ENCODE data around the gene MAGT1.

Gene MAGT1

GRCh38 chrX:77793946-77794345, 101.3 kb downstream of the MAGT1 start:
- H3K4me2 ChIP-seq, result no peak overlapping the region
- no peaks in the 10 kb centered on the region for H3K79me2 ChIP-seq (ENCODE audit: insufficient read depth, low read depth)
- no peaks in the 10 kb centered on the region for H4K20me1 ChIP-seq (ENCODE audit: insufficient read depth)
- no peak overlapping the region for H2AFZ ChIP-seq (ENCODE audit: low read depth)
- no peak for TF ChIP-seq CTCF (conservative IDR thresholded peaks at IDR 0.05; ENCODE audit: low read depth, low read length)
- no peak overlapping the region for H3K9ac ChIP-seq
- no peak overlapping the region for H3K27ac ChIP-seq
- no peaks in the 10 kb centered on the region for H3K4me1 ChIP-seq (ENCODE audit: low read depth, poor library complexity, severe bottlenecking)
- H3K36me3 ChIP-seq (ENCODE audit: insufficient read depth), result no peaks in the 10 kb centered on the region
- no peaks in the 10 kb centered on the region for H3K27me3 ChIP-seq (ENCODE audit: insufficient read depth, low read depth)
- no peak overlapping the region for H3K4me3 ChIP-seq (IDR thresholded peaks at IDR 0.05; ENCODE audit: insufficient read depth, low read depth, low read length)

- Histone ChIP-seq H4K20me1 (ENCODE audit: insufficient read depth) (no peaks in the 10 kb centered on the region), H3K4me2 (no peak overlapping the region), H3K4me3 (IDR thresholded peaks at IDR 0.05; ENCODE audit: insufficient read depth, low read depth, low read length) (no peak overlapping the region), H3K79me2 (ENCODE audit: insufficient read depth, low read depth) (peaks cover 30% of the 10 kb centered on the region), H3K4me1 (ENCODE audit: low read depth, poor library complexity, severe bottlenecking) (peaks cover 27% of the 10 kb centered on the region), H3K27me3 (ENCODE audit: insufficient read depth, low read depth) (no peaks in the 10 kb centered on the region), H3K27ac (no peak overlapping the region), H2AFZ (ENCODE audit: low read depth) (no peak overlapping the region), H3K36me3 (ENCODE audit: insufficient read depth) (no peaks in the 10 kb centered on the region), H3K9ac (no peak overlapping the region)
- no peak for TF ChIP-seq CTCF (conservative IDR thresholded peaks at IDR 0.05; ENCODE audit: low read depth, low read length)
Observed at GRCh38 chrX:77788050-77788449, 107.2 kb downstream of the MAGT1 start.

- peaks cover 47% of the 10 kb centered on the region for H3K79me2 ChIP-seq (ENCODE audit: insufficient read depth, low read depth)
- no peaks in the 10 kb centered on the region for H4K20me1 ChIP-seq (ENCODE audit: insufficient read depth)
- H3K36me3 ChIP-seq (ENCODE audit: insufficient read depth), result no peaks in the 10 kb centered on the region
- H2AFZ ChIP-seq (ENCODE audit: low read depth), result peak overlapping the region; percentile 68
- H3K4me2 ChIP-seq, result peak overlapping the region; percentile 70
- H3K27me3 ChIP-seq (ENCODE audit: insufficient read depth, low read depth), result no peaks in the 10 kb centered on the region
- peak overlapping the region; percentile 100 for H3K27ac ChIP-seq
- H3K4me1 ChIP-seq (ENCODE audit: low read depth, poor library complexity, severe bottlenecking), result peaks cover 37% of the 10 kb centered on the region
- no peak for TF ChIP-seq CTCF (conservative IDR thresholded peaks at IDR 0.05; ENCODE audit: low read depth, low read length)
- H3K4me3 ChIP-seq (IDR thresholded peaks at IDR 0.05; ENCODE audit: insufficient read depth, low read depth, low read length), result no peak overlapping the region
- peak overlapping the region; percentile 100 for H3K9ac ChIP-seq
Observed at GRCh38 chrX:77786365-77786680, 108.9 kb downstream of the MAGT1 start.

- Histone ChIP-seq H3K4me2 (peak within 1 kb of the TSS; percentile 80), H2AFZ (ENCODE audit: low read depth) (peak within 1 kb of the TSS; percentile 68), H3K27me3 (ENCODE audit: insufficient read depth, low read depth) (no peaks in the 10 kb centered on the region), H3K4me1 (ENCODE audit: low read depth, poor library complexity, severe bottlenecking) (peaks cover 37% of the 10 kb centered on the region), H3K27ac (peak within 1 kb of the TSS; percentile 100), H3K79me2 (ENCODE audit: insufficient read depth, low read depth) (peaks cover 53% of the 10 kb centered on the region), H3K4me3 (IDR thresholded peaks at IDR 0.05; ENCODE audit: insufficient read depth, low read depth, low read length) (no peak within 1 kb of the TSS), H3K9ac (peak within 1 kb of the TSS; percentile 100), H3K36me3 (ENCODE audit: insufficient read depth) (no peaks in the 10 kb centered on the region), H4K20me1 (ENCODE audit: insufficient read depth) (no peaks in the 10 kb centered on the region)
- TF ChIP-seq CTCF (conservative IDR thresholded peaks at IDR 0.05; ENCODE audit: low read depth, low read length), result no peak
Observed at GRCh38 chrX:77785486-77786364, 109.5 kb downstream of the MAGT1 start, which contains the start of gene ATRX. TSS of gene ATRX (minus strand) at chrX:77786216. CDS start at chrX:77786001, 215 bp downstream.

Measured in KMS-11 (cell line).